GM21786 (cell line): ENCODE measurements around the gene SLC38A4.
"Not testable (repeated sequence)": the region's sequence is repeated elsewhere in the genome, so short reads cannot be mapped to it uniquely, and the experiment has no call there.

ENCODE experiments used
- ATAC-seq: cut with Tn5 transposase; IDR thresholded peaks from one replicate; pipeline ENCODE4 v1.9.1; 2021; ENCODE audit not compliant: unreplicated experiment

Gene SLC38A4

GRCh38 chr12:46779063-46779462 lies 46.7 kb downstream of the SLC38A4 start:
- ATAC-seq, result no peak

- no peak for ATAC-seq
These were observed 47.4 kb downstream of the SLC38A4 start for GRCh38 chr12:46778415-46778814.

- ATAC-seq, result no peak
These were observed 48.2 kb downstream of the SLC38A4 start for GRCh38 chr12:46777587-46777986.

- no peak for ATAC-seq
These were observed 50.0 kb downstream of the SLC38A4 start for GRCh38 chr12:46775796-46776195.

- ATAC-seq, result no peak
These were observed 51.5 kb downstream of the SLC38A4 start for GRCh38 chr12:46774322-46774633.

GRCh38 chr12:46773586-46774321 lies 52.0 kb downstream of the SLC38A4 start:
- no peak for ATAC-seq

- no peak for ATAC-seq
These were observed 54.4 kb downstream of the SLC38A4 start for GRCh38 chr12:46771268-46771827.

GRCh38 chr12:46770501-46771183 lies 55.2 kb downstream of the SLC38A4 start:
- ATAC-seq, result no peak

- ATAC-seq, result no peak
These were observed 61.8 kb downstream of the SLC38A4 start for GRCh38 chr12:46764005-46764404.

GRCh38 chr12:46763230-46763629 lies 62.6 kb downstream of the SLC38A4 start:
- ATAC-seq, result no peak

- no peak for ATAC-seq
These were observed 71.2 kb downstream of the SLC38A4 start for GRCh38 chr12:46754550-46754949.

GRCh38 chr12:46752396-46752795 lies 73.4 kb downstream of the SLC38A4 start:
- ATAC-seq, result no peak

- no peak for ATAC-seq
These were observed 74.6 kb downstream of the SLC38A4 start for GRCh38 chr12:46751173-46751572.

- no peak for ATAC-seq
These were observed 76.5 kb downstream of the SLC38A4 start for GRCh38 chr12:46749322-46749721.

GRCh38 chr12:46744283-46744682 lies 81.5 kb downstream of the SLC38A4 start:
- no peak for ATAC-seq

- ATAC-seq, result no peak
These were observed 82.3 kb downstream of the SLC38A4 start for GRCh38 chr12:46743456-46743855.

GRCh38 chr12:46742271-46742670 lies 83.5 kb downstream of the SLC38A4 start:
- not testable (repeated sequence) for ATAC-seq

- ATAC-seq, result no peak
These were observed 100.5 kb downstream of the SLC38A4 start for GRCh38 chr12:46725332-46725731.

GRCh38 chr12:46723629-46724419 lies 102.0 kb downstream of the SLC38A4 start:
- ATAC-seq, result no peak

GRCh38 chr12:46722394-46723185 lies 103.2 kb downstream of the SLC38A4 start:
- no peak for ATAC-seq

- ATAC-seq, result no peak
These were observed 107.3 kb downstream of the SLC38A4 start for GRCh38 chr12:46718495-46718894.
